HepG2 (cell line): ENCODE data around the gene PROC. TPM values are rescaled to one million over a fixed set of nuclear protein-coding genes. Genes with fewer than 3 reads are reported as not detected.
A peak's percentile ranks its signal among the peaks of the same experiment; 100 is the strongest.

Experiments used
- CAMTA2 ChIP-seq: sonication (generic); formaldehyde crosslinking; IDR thresholded peaks from 2 replicates; pipeline ENCODE4 v1.4.0; 2020; ENCODE audit warnings: mild to moderate bottlenecking, missing genetic modification reagents, borderline replicate concordance
- HES4 ChIP-seq: sonication (generic); formaldehyde crosslinking; IDR thresholded peaks from 2 replicates; pipeline ENCODE4 v1.9.0; 2021; ENCODE audit warnings: mild to moderate bottlenecking, missing genetic modification reagents, borderline replicate concordance
- HMGA1 ChIP-seq: sonication (generic); formaldehyde crosslinking; conservative IDR thresholded peaks from 2 replicates; pipeline ENCODE4 v1.4.0; 2020; ENCODE audit warnings: missing genetic modification reagents
- HNF4G ChIP-seq, 2 experiments: sonication (generic) in 1 of 2; formaldehyde crosslinking in 1 of 2; IDR thresholded peaks; 2 replicates each; pipeline versions ENCODE4 v1.4.0 to v1.6.1; 2011 to 2020; ENCODE audit warnings: borderline replicate concordance in 2 of 2, low read depth in 2 of 2, mild to moderate bottlenecking in 2 of 2, low read length in 1 of 2, missing genetic modification reagents in 1 of 2, moderate library complexity in 1 of 2
- NR2C2 ChIP-seq: sonication (generic); formaldehyde crosslinking; IDR thresholded peaks from 2 replicates; pipeline ENCODE4 v1.4.0; 2020; ENCODE audit warnings: missing genetic modification reagents, mild to moderate bottlenecking, moderate library complexity, borderline replicate concordance
- PAX8 ChIP-seq: sonication (generic); formaldehyde crosslinking; IDR thresholded peaks from 2 replicates; pipeline ENCODE4 v1.8.0; 2022; ENCODE audit warnings: mild to moderate bottlenecking, missing genetic modification reagents, borderline replicate concordance
- PHF20 ChIP-seq: sonication (generic); formaldehyde crosslinking; IDR thresholded peaks from 2 replicates; pipeline ENCODE4 v1.5.0; 2020; ENCODE audit warnings: mild to moderate bottlenecking, missing genetic modification reagents
- REPIN1 ChIP-seq: sonication (generic); formaldehyde crosslinking; IDR thresholded peaks from 2 replicates; pipeline ENCODE4 v1.8.0; 2022; ENCODE audit warnings: missing genetic modification reagents, low read depth, mild to moderate bottlenecking, borderline replicate concordance
- RFX5 ChIP-seq: IDR thresholded peaks from 2 replicates; pipeline ENCODE4 v1.6.1; 2011; ENCODE audit warnings: low read depth, low read length, improper control_type of control experiment
- SMARCE1 ChIP-seq: fragments of 450-650 bp; IDR thresholded peaks from 2 replicates; pipeline ENCODE4 v1.6.1; 2017; ENCODE audit warnings: borderline replicate concordance
- ZC3H4 ChIP-seq: sonication (generic); formaldehyde crosslinking; IDR thresholded peaks from 2 replicates; pipeline ENCODE4 v1.4.0; 2020; ENCODE audit warnings: missing genetic modification reagents, borderline replicate concordance
- ZNF430 ChIP-seq: sonication (generic); formaldehyde crosslinking; IDR thresholded peaks from 2 replicates; pipeline ENCODE4 v1.9.0; 2021; ENCODE audit warnings: mild to moderate bottlenecking, missing genetic modification reagents
- ZNF703 ChIP-seq: sonication (generic); formaldehyde crosslinking; IDR thresholded peaks from 2 replicates; pipeline ENCODE4 v1.5.1; 2020; ENCODE audit warnings: missing genetic modification reagents, mild to moderate bottlenecking, moderate library complexity, borderline replicate concordance
- ZSCAN30 ChIP-seq: sonication (generic); formaldehyde crosslinking; IDR thresholded peaks from 2 replicates; pipeline ENCODE4 v1.5.0; 2020; ENCODE audit warnings: mild to moderate bottlenecking, missing genetic modification reagents
- polyA plus RNA-seq, 8 experiments: library from polyadenylated mRNA; depleted of rRNA in 3 of 8; stranded (reverse) in 7 of 8; unstranded in 1 of 8; fragments of >200 nt; fragmentation: Illumina TruSeq in 4 of 8; extraction: Trizol in 4 of 8; gene quantifications; 2 replicates each; pipeline versions ENCODE4 v1.2.1 to v1.2.3, GENCODE V29; 2011 to 2016; ENCODE audit warnings: low read depth in 4 of 8, missing spikeins in 1 of 8, mixed read lengths in 1 of 8; ENCODE audit not compliant: insufficient read depth in 1 of 8
- total RNA-seq, 5 experiments: library from RNA; depleted of rRNA; stranded (reverse); fragments of >200 nt; fragmentation: Illumina TruSeq; extraction: Trizol; gene quantifications; 2 replicates each; pipeline ENCODE4 v1.2.3, GENCODE V29; 2016; ENCODE audit warnings: low read depth in 1 of 5
- TF ChIP-seq, protein P1 (sequence below): sonication (generic); formaldehyde crosslinking; conservative IDR thresholded peaks from 2 replicates; pipeline ENCODE4 v1.4.0; 2020; ENCODE audit warnings: missing genetic modification reagents
- TF ChIP-seq, protein P2 (sequence below): sonication (generic); formaldehyde crosslinking; IDR thresholded peaks from 2 replicates; pipeline ENCODE4 v1.5.1; 2020; ENCODE audit warnings: missing genetic modification reagents, mild to moderate bottlenecking, borderline replicate concordance
- TF ChIP-seq, protein P3 (sequence below): sonication (generic); formaldehyde crosslinking; IDR thresholded peaks from 2 replicates; pipeline ENCODE4 v1.4.0; 2020; ENCODE audit warnings: mild to moderate bottlenecking, low read depth, missing genetic modification reagents
- TF ChIP-seq, protein P4 (sequence below): sonication (generic); formaldehyde crosslinking; IDR thresholded peaks from 2 replicates; pipeline ENCODE4 v1.4.0; 2020; ENCODE audit warnings: missing genetic modification reagents
- TF ChIP-seq, protein P5 (sequence below): sonication (generic); formaldehyde crosslinking; IDR thresholded peaks from 2 replicates; pipeline ENCODE4 v1.8.0; 2022; ENCODE audit warnings: mild to moderate bottlenecking, missing genetic modification reagents, moderate library complexity

Gene PROC
- total and polyA plus RNA-seq, 2 of the 13 experiments (the other 11 are each of a cell fraction or from before 2014, with no cell fraction given), result 134 to 185 TPM

DNA sequence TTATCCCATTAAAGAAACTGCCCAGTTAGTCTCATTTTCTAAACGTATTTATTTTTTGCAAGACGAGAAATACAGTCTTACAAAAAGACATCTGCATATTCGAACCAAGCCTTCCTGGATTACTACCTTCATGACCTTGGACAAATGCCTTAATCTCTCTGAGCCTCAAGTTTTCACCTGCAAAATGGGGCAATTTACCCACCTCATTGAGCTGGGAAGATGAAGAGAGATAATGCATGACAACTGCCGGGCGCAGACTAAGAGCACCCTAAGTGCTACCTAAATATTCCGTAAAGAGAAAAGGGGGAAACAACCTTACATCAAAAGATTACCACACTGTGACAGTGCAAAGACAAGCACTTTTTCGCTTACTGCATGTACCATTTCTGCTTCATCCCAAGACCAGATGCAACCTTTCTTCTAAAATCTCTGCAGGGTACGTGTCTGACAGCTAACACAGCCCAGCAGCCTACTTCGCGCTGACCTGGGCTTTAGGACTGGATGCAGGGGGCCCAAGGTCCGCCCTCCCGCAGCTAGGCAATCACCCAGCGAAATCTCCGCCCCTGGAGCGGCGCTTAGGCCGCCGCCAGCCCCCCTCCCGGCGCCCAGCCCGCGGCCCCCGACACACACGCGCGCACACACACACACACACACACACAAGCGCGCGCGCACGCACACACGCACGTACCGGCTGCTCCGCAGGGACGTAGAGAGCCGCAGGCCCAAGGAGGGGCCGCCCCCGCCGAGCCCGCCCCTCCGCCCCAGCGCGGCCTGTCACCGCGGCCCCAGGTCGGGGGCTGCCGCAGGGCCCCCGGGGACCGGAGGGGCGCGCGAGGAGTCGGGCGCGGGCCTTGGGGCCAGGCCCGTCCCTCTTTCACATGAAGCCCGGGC lies 31.2 kb upstream of the PROC start (continued):
- TF ChIP-seq HES4 (CRISPR knock-in tag) (no peak), PAX8 (CRISPR knock-in tag) (no peak), ZC3H4 (no peak), NR2C2 (CRISPR knock-in tag) (no peak), REPIN1 (CRISPR knock-in tag) (peak; percentile 85), SMARCE1 (no peak), ZSCAN30 (no peak), HMGA1 (CRISPR knock-in tag) (no peak), CAMTA2 (no peak), ZNF430 (CRISPR knock-in tag) (peak; percentile 76), RFX5 (peak; percentile 47; the same call in 1 of the 2 replicates), PHF20 (no peak), ZNF703 (no peak), HNF4G (IDR thresholded peaks at IDR 0.05; ENCODE audit: borderline replicate concordance, low read depth, low read length) (0 out of 2 replicates have a peak, but pooled peaks have one; percentile 5), HNF4G (CRISPR knock-in tag; IDR thresholded peaks at IDR 0.05; ENCODE audit: borderline replicate concordance, low read depth) (peak; percentile 69; the same call in 1 of the 2 replicates)
- TF ChIP-seq, protein P1, sequence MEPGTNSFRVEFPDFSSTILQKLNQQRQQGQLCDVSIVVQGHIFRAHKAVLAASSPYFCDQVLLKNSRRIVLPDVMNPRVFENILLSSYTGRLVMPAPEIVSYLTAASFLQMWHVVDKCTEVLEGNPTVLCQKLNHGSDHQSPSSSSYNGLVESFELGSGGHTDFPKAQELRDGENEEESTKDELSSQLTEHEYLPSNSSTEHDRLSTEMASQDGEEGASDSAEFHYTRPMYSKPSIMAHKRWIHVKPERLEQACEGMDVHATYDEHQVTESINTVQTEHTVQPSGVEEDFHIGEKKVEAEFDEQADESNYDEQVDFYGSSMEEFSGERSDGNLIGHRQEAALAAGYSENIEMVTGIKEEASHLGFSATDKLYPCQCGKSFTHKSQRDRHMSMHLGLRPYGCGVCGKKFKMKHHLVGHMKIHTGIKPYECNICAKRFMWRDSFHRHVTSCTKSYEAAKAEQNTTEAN, result peak; percentile 99
- TF ChIP-seq, protein P2, sequence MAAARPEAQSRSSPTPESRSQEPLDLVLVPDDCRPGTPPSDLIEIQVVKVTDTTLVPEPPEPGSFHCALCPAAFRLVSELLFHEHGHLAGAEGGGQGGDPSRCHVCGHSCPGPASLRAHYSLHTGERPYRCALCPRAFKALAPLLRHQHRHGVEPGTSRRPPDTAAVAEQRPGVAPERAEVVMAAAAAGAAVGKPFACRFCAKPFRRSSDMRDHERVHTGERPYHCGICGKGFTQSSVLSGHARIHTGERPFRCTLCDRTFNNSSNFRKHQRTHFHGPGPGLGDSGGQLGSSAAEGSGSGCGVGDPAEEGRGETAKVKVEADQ (CRISPR knock-in tag), result no peak
- TF ChIP-seq, protein P3, sequence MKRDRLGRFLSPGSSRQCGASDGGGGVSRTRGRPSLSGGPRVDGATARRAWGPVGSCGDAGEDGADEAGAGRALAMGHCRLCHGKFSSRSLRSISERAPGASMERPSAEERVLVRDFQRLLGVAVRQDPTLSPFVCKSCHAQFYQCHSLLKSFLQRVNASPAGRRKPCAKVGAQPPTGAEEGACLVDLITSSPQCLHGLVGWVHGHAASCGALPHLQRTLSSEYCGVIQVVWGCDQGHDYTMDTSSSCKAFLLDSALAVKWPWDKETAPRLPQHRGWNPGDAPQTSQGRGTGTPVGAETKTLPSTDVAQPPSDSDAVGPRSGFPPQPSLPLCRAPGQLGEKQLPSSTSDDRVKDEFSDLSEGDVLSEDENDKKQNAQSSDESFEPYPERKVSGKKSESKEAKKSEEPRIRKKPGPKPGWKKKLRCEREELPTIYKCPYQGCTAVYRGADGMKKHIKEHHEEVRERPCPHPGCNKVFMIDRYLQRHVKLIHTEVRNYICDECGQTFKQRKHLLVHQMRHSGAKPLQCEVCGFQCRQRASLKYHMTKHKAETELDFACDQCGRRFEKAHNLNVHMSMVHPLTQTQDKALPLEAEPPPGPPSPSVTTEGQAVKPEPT, result no peak
- TF ChIP-seq, protein P4, sequence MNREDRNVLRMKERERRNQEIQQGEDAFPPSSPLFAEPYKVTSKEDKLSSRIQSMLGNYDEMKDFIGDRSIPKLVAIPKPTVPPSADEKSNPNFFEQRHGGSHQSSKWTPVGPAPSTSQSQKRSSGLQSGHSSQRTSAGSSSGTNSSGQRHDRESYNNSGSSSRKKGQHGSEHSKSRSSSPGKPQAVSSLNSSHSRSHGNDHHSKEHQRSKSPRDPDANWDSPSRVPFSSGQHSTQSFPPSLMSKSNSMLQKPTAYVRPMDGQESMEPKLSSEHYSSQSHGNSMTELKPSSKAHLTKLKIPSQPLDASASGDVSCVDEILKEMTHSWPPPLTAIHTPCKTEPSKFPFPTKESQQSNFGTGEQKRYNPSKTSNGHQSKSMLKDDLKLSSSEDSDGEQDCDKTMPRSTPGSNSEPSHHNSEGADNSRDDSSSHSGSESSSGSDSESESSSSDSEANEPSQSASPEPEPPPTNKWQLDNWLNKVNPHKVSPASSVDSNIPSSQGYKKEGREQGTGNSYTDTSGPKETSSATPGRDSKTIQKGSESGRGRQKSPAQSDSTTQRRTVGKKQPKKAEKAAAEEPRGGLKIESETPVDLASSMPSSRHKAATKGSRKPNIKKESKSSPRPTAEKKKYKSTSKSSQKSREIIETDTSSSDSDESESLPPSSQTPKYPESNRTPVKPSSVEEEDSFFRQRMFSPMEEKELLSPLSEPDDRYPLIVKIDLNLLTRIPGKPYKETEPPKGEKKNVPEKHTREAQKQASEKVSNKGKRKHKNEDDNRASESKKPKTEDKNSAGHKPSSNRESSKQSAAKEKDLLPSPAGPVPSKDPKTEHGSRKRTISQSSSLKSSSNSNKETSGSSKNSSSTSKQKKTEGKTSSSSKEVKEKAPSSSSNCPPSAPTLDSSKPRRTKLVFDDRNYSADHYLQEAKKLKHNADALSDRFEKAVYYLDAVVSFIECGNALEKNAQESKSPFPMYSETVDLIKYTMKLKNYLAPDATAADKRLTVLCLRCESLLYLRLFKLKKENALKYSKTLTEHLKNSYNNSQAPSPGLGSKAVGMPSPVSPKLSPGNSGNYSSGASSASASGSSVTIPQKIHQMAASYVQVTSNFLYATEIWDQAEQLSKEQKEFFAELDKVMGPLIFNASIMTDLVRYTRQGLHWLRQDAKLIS (CRISPR knock-in tag), result 0 out of 2 replicates have a peak, but pooled peaks have one; percentile 51
- TF ChIP-seq, protein P5, sequence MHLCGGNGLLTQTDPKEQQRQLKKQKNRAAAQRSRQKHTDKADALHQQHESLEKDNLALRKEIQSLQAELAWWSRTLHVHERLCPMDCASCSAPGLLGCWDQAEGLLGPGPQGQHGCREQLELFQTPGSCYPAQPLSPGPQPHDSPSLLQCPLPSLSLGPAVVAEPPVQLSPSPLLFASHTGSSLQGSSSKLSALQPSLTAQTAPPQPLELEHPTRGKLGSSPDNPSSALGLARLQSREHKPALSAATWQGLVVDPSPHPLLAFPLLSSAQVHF (CRISPR knock-in tag), result no peak
